ENCODE results near the gene HECW1.
A peak's percentile ranks its signal among the peaks of the same experiment; 100 is the strongest.

Gene HECW1

DNA sequence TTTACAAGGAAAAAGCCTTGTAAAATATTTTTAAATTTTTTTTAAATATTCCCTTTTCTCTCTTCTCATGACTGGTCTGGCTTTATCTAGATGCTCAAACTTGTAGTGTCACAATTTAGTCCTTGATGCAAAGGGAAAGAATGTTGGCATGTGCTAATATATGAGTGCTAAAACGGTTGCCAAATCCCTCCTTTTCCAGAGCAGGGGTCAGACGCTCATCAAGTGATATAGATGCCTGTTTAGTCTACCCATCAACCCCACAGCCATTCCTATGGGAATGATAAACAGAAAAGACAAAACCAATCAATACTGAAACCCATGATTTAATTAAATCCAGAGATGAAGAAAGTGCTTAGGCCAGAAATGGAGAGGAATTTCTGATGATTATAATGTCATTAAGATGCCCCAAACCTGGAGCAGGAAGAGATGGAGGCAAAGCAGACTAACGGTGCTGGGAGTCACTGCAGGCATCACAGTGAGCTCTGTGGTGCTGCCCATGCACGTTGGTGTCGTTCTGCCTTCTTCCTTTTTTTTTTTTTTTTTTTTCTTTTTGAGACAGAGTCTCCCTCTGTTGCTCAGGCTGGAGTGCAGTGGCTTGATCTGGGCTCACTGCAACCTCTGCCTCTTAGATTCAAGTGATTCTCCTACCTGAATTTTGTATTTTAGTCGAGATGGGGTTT is 260.4 kb downstream of the HECW1 start:
- DNase-seq (ENCODE audit: low read depth) = peak; percentile 57

DNA sequence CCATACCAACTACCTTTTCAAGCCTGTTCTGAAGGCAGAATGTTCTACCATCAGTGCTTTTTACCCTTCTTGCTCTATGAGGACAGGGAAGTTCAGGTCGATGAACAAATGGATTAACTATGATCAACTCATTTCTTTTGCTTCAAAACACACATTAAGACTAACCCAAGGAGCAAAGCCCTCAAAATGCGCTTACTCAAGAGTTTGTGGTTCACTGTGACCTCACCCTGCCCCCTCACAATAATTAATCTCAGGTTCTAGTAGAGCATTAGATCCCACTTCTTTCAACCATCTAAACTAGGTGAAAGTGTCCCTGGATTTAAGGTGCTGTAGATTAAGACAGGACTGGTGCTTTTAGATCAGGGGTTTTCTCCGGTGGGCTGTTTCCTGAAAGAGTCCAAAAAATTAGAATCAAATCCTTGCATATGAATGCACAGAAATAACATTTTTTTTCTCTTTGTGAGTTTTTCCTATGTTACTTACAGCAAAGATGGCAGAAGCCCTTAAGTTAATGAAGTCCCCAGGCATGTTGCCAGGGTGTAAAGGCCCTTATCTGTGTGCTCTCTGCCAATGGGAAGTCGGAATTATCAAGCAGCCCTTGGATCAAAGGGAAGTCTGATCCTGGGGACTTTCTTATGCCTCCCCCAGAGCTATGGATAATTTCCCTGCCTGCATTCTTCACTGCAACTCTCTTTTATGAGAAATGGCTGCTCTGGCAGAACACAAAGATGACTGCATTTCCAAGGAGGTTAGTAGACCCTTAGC is 264.9 kb downstream of the HECW1 start:
- DNase-seq (ENCODE audit: low read depth) = no peak

DNA sequence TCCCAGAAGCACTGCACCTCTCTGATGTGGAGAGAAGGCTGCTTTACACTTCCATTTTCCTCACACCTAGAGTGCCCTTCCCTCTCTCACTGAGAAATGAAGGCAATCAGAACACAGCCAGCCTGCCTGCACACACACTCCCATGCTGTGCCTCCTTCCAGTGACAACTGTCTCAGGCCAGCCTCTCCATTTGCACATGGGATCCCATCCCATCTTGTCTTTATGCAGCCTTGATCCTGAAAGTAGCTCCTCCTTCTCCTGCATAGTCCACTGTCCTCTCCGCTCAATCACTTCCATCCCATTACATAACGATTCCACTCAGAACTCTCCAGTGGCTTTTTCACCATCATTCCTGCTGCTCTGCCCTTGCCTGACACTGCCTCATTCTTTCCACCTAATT is 266.8 kb downstream of the HECW1 start:
- no peak for DNase-seq (ENCODE audit: low read depth)

DNA sequence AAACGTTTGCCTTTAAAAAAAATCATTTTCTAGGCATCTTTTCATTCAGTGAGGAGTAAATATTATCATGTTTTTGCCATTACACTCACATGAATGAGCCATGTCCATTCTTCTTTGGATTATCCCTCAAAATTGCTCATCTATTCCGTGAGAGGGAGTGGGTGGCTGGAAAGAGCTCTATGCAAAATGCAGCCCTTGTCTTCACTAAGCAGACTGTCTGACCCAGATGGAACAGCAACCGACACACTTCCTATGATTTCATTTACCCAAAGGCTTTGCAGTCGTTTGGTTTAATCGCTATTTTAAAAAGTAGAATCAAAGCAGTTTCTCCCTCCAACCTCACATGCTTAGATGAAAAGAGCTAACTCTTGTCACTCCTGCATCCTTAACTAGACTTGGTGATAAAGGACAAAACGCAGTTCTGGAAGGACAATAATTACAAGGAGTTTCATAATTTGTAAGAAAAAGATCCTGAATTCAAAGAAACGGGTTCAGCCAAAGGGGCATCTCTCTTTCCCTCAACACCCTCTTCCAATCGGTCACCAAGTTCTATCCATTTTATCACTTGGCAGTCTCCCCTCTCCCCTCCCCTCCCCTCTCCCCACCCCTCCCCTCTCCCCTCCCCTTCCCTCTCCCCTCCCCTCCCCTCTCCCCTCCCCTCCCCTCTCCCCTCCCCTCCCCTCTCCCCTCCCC is 272.3 kb downstream of the HECW1 start:
- DNase-seq (ENCODE audit: low read depth) = no peak

DNA sequence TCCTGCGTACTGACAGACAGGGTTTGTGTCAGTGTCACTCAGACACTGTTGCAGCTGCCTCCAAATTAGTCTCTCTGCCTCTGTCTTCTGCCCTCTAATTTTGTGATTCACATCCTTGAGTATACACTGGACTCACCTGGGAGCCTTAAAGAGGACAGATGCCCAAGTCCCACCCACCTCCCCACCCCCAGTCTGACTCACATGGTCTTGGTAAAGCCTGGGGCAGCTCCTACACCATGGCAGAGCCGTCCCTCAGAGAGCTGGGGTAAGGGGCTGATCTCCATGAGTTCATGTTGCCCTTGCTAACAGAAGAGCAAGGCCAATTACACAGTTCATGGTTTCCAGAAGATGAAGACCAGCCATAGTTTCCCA is 272.8 kb downstream of the HECW1 start:
- DNase-seq (ENCODE audit: low read depth) = no peak

DNA sequence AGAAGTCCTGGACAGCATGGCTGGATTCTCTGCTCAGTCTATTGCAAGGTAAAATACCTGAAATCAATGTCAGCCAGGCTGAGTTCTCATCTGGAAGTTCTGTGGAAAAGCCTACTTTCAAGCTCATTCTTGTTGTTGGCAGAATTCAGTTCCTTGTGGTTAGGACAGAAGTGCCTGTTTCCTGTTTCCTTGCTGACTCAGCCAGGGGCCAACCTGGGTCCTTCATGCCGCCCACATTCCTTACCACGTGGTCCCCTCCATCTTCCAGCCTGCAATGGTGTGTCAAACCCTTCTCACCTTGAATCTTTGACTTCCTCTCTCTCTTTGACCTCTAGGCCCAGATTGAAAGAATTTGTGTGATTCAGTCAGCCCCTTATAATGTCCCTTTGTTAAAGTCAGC is 273.4 kb downstream of the HECW1 start:
- no peak for DNase-seq (ENCODE audit: low read depth)

DNA sequence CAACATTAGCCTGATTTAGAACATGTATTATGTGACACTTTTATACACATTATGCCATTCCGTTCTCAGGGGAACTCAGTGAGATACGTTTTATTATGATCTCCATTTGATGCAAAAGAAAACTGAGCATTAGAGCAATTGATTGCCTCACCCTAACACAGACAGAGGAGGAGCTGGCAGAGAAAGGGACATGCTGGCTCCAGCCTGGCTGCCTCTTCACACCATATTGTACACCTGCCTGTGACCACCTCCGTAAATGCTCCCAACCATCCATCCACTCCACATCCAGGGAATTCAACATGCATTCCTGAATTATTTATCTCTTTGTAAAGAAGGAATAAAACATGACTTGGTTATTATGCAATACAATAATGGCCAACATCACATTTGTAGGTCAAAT is 275.5 kb downstream of the HECW1 start:
- DNase-seq (ENCODE audit: low read depth) = no peak

DNA sequence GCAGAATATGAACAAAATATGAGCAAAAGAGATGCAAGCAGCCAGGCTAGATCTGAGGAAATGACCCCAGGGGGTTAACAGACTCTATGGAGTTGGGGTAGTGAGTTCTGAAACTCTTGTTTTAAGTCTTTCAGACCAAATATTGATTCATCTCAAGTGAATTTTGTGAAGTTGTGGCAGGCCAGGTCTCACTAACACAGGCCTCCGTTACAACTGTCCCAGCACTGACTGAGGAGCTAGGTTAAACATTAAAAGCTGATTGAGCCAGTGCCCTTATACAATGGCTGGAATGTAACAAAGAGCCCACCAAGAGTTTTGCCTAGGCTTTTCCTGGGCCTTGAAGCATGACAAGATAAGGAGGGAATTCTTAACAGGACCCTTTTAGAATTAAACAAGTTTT is 278.1 kb downstream of the HECW1 start:
- DNase-seq (ENCODE audit: low read depth) = no peak

DNA sequence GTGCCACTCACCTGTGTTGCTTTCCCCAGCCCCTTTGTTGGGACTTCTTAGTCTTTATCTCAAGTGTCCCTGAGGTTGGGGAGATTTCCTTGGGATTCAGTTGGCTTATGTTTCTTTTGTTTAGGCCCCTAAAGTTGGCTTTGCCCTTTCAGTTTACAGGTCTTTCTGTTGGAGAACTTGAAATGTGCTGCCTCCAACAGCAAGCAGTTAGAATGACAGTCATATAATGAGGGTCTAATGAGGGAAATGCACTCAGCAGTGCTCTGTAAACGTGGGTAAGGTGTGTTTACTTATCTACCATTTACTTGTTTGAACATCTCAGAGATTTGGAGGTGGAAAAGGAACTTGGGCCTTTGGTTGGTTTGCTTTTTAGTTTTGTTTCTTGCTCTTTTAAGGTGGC is 279.1 kb downstream of the HECW1 start:
- no peak for DNase-seq (ENCODE audit: low read depth)

DNA sequence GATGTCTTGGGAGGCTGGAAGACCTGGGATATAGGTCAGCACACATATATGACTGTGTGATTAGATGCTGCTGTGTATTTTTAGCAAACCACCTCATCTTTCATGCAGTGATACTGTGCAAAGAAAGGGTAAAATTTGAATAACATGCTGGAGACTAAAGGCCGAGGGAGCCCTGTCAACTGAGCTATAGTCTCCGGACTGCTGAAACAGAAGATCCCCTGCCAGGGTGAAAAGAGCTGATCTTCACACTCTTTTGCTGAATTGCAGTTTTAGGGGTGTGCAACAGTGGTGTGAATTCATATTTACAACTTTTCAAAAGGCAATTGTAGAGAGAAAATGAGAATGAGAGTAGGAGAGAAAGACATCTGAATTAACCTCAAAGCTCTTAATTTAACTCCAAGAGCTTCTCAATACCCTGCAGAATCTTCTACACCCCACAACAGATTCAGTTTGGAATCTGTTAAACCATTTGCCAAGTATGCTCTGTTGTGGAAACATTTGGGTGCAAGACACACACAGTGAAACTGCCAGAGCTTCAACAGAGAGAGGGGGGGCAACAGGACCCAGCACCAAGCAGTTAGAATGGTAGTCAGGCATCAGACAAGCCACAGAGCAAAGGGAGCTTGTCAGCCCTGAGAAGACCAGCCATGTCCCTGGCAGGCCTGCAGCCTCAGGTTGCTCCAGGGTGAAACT is 280.3 kb downstream of the HECW1 start:
- no peak for DNase-seq (ENCODE audit: low read depth)

DNA sequence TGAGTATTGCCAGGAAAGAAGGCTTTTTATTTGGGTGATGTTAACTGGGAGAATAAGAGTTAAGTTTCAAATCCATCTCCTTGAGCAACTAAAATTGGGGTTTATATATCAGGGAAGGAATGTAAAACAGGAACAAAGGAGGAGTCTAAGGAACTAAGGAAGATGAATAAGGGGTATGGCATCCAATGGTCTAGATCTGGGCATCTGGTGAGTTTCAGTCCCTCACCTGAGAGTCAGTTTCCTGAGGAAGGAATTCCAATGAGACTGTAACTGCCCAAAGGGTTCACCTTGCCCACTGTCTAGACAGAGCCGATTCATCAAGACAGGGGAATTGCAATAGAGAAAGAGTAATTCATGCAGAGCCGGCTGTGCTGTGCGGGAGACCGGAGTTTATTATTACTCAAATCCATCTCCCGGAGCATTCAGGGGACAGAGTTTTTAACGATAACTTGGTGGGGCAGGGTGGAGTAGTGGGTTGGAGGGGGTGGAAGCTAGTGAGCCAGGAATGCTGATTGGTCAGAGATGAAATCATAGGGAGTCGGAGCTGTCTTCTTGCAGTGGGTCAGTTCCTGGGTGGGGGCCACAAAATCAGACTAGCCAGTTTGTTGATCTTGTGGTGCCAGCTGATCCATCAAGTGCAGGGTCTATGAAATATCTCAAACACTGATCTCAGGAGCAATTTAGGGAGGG is 282.1 kb downstream of the HECW1 start:
- DNase-seq (ENCODE audit: low read depth) = no peak

DNA sequence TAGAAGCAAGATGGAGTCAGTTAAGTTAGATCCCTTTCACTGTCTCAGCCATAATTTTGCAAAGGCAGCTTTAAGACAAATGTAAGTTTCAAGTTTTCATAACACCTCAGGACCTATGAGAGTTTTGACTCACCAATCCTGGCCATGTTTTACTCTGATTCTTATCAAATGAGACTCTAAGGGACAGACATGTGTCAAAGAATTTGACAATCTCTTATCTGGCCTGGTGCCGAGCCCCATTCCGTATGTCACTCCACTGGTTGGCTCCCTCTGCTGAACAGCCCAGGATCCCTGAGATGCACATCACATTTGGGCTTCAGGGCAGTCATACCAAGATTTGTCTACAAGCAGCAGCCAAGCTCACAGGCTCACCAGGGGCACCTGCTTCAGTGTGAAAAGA is 282.9 kb downstream of the HECW1 start:
- no peak for DNase-seq (ENCODE audit: low read depth)

DNA sequence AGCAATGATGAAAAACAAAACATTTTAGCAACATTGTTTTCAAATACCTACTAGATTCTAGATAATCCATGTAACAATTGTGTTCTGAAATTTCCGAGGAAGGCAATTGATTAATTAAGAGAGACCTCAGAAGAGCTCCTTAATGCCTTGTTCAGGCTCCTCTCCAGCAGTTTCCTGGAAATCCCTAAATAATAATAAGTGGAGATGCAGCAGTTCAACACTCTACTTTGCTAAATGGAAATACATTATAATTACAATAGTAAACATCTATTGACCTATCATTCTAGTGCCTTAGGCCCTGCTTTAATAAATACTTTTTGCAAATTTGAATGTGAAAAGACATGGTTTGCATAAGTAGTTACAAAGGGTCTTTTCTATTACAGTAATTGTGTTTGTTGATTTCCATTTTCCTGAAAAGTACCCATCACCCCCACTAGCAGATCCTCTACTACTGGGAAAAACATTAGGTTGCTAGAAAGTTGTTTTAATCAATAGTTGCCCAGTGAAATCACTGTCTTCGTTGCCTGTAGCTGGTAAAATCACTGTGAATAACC is 283.8 kb downstream of the HECW1 start:
- no peak for DNase-seq (ENCODE audit: low read depth)

DNA sequence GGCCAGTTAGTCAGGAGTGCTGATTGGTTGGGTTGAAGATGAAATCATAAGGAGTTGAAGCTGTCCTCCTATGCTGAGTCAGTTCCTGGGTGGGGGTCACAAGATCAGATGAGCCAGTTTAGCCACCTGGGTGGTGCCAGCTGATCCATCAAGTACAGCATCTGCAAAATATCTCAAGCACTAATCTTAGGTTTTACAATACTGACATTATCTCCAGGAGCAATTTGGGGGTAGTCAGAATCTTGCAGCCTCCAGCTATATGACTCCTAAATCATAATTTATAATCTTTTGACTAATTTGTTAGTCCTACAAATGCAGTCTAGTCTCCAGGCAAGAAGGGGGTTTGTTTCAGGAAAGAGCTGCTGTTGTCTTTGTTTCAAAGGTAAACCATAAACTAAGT is 286.4 kb downstream of the HECW1 start:
- DNase-seq (ENCODE audit: low read depth) = no peak

DNA sequence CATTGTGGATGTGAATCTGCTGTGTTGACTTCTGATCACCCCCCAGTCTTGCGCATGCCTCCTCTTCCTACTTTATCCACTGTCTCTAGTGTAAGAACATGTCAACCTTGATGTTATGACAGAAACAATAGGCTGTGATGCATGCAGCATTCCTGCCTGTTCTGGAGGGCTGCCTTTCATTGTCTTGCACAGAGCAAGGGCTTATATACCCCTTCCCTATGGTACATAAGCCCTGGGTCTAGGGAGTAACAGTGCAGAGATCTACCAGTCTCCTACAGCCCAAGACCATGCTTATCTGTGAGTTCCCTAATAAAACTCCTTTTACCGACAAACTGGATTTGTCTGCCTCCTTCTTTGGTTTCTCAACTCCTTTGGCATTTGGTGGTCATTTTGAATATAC is 293.5 kb downstream of the HECW1 start:
- no peak for DNase-seq (ENCODE audit: low read depth)

DNA sequence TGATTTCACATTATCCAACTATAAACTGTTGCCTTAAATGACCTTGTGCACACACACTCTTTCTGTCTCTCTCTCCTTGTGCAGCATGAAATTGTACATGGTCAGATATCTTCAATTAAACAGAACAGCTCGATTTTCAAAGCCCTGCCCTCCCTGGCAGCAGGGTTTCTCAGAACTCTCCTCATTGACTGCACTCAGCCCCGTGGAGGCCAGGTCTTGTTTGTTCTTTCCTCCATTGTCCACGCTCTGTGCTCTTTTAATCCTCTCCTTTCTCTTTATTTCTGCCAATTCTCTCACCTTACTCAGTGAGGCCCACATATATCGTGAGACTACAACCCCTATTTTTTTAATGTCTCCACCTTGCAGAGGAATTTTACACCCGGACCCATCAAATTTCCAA is 294.5 kb downstream of the HECW1 start:
- DNase-seq (ENCODE audit: low read depth) = no peak

DNA sequence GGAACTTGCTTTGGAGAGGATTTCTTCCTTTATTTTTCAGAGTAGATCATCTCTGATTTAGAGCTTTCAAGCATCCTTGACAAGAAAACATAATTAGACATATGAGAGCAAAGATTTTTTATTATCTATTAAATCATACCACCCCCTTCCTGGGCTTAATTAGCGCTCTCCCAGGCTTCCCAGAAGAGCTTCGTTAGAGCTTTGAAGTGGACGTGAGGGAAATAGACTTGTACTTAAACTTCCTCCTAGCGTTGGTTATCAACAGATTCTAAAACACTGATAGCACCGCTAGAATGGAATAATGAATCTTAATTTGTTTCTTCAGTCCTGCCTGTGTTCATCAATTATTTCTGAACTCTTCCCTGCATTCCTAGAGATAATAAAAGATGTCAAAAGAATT is 296.5 kb downstream of the HECW1 start:
- no peak for DNase-seq (ENCODE audit: low read depth)

DNA sequence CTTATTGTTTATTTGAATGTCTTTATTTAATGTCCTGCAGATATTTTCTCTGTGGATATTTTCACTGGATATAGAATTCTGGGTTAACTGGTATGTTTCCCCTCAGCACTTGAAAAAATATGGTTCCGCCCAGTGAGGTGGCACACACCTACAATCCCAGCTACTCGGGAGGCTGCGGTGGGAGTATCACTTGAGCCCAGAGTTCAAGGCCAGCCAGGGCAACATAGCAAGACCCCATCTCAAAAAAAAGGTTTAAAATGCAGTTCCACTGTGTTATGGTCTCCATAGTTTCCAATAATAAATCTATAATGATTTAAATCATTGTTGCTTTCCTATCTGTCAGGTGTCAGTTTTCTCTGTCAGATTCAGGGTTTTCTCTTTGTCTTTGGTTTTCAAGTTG is 305.0 kb downstream of the HECW1 start:
- DNase-seq (ENCODE audit: low read depth) = no peak

DNA sequence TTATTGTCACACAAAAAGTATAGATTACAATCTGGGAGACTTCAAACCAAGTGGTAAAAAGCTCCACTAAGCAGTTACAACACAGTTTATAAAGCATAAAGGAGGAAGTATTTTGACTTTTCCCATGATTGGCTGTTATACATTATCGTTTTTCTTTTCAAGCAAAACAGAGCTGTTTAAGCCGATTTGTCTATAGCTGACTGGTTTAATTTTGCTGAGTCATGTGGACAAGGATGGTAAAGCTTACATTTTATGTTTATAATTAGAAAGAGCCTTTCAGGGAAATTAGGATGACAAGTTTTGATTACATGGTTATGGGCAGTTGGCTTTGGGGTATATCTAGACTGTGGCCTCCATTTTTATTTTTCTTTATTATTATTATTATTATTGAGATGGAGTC is 318.0 kb downstream of the HECW1 start:
- peak; percentile 18 for DNase-seq (ENCODE audit: low read depth)

DNA sequence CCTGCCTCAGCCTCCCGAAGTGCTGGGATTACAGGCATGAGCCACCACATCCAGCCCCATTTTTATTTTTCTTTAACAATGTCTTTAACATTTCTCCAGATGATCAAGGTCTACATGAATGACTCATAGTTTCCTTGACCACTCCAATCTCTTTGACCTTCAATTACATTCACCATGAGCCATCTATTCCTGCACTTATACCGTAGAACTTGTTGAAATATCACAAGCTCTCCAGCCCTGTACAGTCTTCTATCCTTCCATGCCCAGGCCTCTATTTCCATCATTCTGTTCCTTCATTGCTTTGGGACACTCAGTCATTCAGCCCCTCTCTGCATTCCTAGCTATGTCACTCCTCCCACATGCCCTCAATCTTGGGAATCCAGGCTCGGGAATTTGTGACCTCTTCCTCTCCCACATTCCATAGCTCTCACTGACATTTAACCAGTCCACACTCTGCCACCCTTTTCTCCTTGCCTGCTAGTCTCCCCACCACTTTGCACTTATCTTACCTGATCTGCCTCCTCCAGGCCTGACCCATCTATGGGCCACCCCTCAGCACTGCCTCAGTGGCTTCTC is 318.7 kb downstream of the HECW1 start:
- DNase-seq (ENCODE audit: low read depth) = no peak

DNA sequence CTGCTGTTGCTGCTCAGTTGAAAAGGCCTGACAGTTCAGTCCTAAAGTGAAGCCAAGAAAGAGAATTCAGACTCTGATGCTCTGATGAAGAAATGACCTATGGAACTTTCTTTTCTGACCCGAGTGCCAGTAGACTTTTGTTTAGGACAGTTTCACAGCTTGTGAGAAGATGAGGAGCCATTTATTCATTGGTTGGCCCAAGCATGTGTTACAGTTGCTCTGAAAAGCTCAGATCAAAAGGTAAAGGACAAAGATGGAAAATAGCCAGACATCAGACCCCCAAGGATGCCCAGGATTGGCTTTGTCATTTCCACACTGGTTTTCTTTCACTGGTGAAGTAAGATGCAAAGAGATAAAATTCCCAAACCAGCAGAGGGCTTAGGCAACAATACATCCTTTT is 321.2 kb downstream of the HECW1 start:
- no peak for DNase-seq (ENCODE audit: low read depth)

DNA sequence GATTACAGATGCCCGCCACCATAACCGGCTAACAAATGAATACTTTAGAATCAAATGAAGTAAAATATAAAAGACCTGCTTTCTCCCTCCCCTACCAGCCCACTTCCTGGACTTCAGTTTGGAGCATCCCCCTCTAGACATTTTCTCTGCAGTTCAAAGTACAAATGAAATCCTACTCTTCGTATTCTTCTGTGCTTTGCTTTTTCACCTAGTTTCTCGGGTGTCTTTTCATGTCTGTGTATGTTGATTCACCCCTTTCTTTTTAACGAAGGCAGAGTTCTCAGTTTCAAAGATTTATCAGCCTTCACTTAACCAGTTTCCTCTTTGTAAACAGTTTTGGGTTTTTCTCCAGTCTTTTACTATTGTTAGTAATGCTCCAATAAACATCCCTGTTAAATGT is 324.6 kb downstream of the HECW1 start:
- DNase-seq (ENCODE audit: low read depth) = no peak
